Measurements from ENCODE around the gene ZNF141. TPM values are rescaled to one million over a fixed set of nuclear protein-coding genes. Genes with fewer than 3 reads are reported as not detected.

ZNF141 gene
- total RNA-seq, 1 experiment from 2014 or later: 42.1 TPM

DNA sequence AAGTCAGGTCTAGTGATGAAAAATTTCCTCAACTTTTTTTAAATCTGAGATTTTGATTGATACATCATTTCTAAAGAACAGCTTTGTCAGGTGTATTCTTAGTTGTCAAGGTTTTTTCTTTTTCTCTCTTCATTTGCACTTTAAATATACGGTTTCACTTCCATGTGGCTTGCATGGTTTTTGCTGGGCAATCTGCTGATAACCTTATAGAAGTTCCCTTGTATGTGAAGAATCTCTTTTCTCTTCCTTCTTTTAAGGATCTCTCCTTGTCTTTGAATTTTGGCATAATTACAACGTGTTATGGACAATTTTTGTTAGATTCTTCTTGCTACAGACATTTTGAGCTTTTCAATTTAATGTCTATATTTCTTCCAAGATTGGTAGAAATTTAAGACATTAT, 85.0 kb downstream of the ZNF141 start:
- Histone ChIP-seq H2AK5ac (ENCODE audit: insufficient read length, low read length) (no peak overlapping the region), H3K27ac (ENCODE audit: insufficient read length, low read depth, low read length) (no peak overlapping the region), H4K20me1 (ENCODE audit: control insufficient read depth, insufficient read depth, insufficient read length) (no peaks in the 10 kb centered on the region), H2AFZ (ENCODE audit: low read length) (no peak overlapping the region), H3K9me3 (ENCODE audit: control insufficient read depth, low read depth, low read length) (peaks cover 57% of the 10 kb centered on the region), H2BK5ac (ENCODE audit: insufficient read length, low read length) (no peak overlapping the region), H4K91ac (ENCODE audit: insufficient read length, low read depth, low read length) (no peak overlapping the region), H3K79me1 (ENCODE audit: insufficient read depth, low read depth, low read length, poor library complexity, severe bottlenecking) (no peaks in the 10 kb centered on the region), H3K4ac (ENCODE audit: low read depth, low read length) (no peak overlapping the region), H3K27me3 (ENCODE audit: insufficient read depth, low read length) (no peaks in the 10 kb centered on the region), H3T11ph (ENCODE audit: low read length) (no peak overlapping the region), H3K9ac (ENCODE audit: extremely low read depth, insufficient read length, low read length) (no peak overlapping the region), H3K79me2 (ENCODE audit: insufficient read depth, low read length) (no peaks in the 10 kb centered on the region), H2BK20ac (ENCODE audit: low read depth, low read length, poor library complexity, severe bottlenecking) (no peak overlapping the region), H2BK120ac (ENCODE audit: low read depth, low read length, poor library complexity, severe bottlenecking) (no peak overlapping the region), H4K5ac (ENCODE audit: insufficient read length, low read depth, low read length) (no peak overlapping the region), H4K8ac (replicated peaks; ENCODE audit: insufficient read length, low read depth, low read length) (no peak overlapping the region), H3K4me2 (ENCODE audit: insufficient read depth, insufficient read length, low read length) (no peak overlapping the region), H3K56ac (ENCODE audit: insufficient read length, low read depth, low read length) (no peak overlapping the region), H3K23ac (ENCODE audit: insufficient read length, low read depth, low read length) (no peak overlapping the region), H3K4me1 (ENCODE audit: insufficient read depth, low read length) (no peaks in the 10 kb centered on the region), H2BK15ac (ENCODE audit: low read depth, low read length) (no peak overlapping the region), H3K18ac (ENCODE audit: insufficient read length, low read depth, low read length) (no peak overlapping the region), H3K23me2 (ENCODE audit: insufficient read length, low read depth, low read length, poor library complexity, severe bottlenecking) (no peaks in the 10 kb centered on the region), H3K14ac (ENCODE audit: insufficient read depth, low read length) (no peak overlapping the region), H2BK12ac (ENCODE audit: insufficient read length, low read depth, low read length) (no peak overlapping the region)
- H3K4me3 Mint-ChIP-seq: no peak overlapping the region
- H3K4me1 Mint-ChIP-seq: no peaks in the 10 kb centered on the region
- TF ChIP-seq, protein P1, sequence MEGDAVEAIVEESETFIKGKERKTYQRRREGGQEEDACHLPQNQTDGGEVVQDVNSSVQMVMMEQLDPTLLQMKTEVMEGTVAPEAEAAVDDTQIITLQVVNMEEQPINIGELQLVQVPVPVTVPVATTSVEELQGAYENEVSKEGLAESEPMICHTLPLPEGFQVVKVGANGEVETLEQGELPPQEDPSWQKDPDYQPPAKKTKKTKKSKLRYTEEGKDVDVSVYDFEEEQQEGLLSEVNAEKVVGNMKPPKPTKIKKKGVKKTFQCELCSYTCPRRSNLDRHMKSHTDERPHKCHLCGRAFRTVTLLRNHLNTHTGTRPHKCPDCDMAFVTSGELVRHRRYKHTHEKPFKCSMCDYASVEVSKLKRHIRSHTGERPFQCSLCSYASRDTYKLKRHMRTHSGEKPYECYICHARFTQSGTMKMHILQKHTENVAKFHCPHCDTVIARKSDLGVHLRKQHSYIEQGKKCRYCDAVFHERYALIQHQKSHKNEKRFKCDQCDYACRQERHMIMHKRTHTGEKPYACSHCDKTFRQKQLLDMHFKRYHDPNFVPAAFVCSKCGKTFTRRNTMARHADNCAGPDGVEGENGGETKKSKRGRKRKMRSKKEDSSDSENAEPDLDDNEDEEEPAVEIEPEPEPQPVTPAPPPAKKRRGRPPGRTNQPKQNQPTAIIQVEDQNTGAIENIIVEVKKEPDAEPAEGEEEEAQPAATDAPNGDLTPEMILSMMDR (conservative IDR thresholded peaks at IDR 0.05): no peak
- peaks cover 10% of the 10 kb centered on the region for H3K27me3 Mint-ChIP-seq (ENCODE audit: low read depth)
- H3K9me3 Mint-ChIP-seq: peaks cover 83 to 89% of the 10 kb centered on the region in 2 experiments
- peaks cover 29 to 45% (median 34%) of the 10 kb centered on the region in 3 experiments for H3K36me3 Mint-ChIP-seq (ENCODE audit: insufficient read depth in 1 of 3, low read depth in 3 of 3)
- no CpG with 5 or more reads among the region's 2 CpGs for WGBS (ENCODE audit: extremely low coverage, insufficient read length, low lambda C conversion rate)
- H3K27ac Mint-ChIP-seq: no peak overlapping the region
- DNase-seq: no peak

Small RNA genes within 50 kb of the gene (microRNA-seq; reads per million reads assigned to microRNA genes)
- not detected for gene MIR571 (ENCODE audit: borderline microRNAs expressed)

Other genes starting within 250 kb of the ZNF141 start
- gene ZNF718, start 213.3 kb upstream of the ZNF141 start, total RNA-seq (2021): 11.1 and 12.5 TPM in 2 replicates
- 13.4 and 13.6 TPM in 2 replicates for gene ZNF732, start 32.3 kb upstream of the ZNF141 start, total RNA-seq (2021)
- gene ZNF721, start 161.3 kb downstream of the ZNF141 start, total RNA-seq (2021): 95.8 and 97.8 TPM in 2 replicates
- gene PIGG, start 161.4 kb downstream of the ZNF141 start, total RNA-seq (2021): 39.0 and 45.5 TPM in 2 replicates
- 0.09 TPM in 1 of 2 replicates, not detected in the other for gene TMEM271, start 238.5 kb downstream of the ZNF141 start, total RNA-seq (2021)